ENCODE measurements around the gene ZBTB6. TPM values are rescaled to one million over a fixed set of nuclear protein-coding genes. Genes with fewer than 3 reads are reported as not detected.

Gene ZBTB6
- total RNA-seq, 1 experiment from 2014 or later: 8.5 TPM

- ChIA-PET CTCF (interaction anchor here (0.6 kb wide), 2 partner anchors 365 to 487 kb away, joined by 3 to 6 read pairs; no protein-coding TSS in a partner anchor), POLR2A (no interaction called here)
- no peak for DNase-seq (ENCODE audit: unreplicated experiment)
- Mint-ChIP-seq H3K27me3 (ENCODE audit: insufficient read depth, unreplicated experiment) (no peaks in the 10 kb centered on the region), H3K4me1 (ENCODE audit: insufficient read depth, unreplicated experiment) (no peaks in the 10 kb centered on the region), H3K36me3 (ENCODE audit: insufficient read depth, unreplicated experiment) (peaks cover 69% of the 10 kb centered on the region), H3K9me3 (ENCODE audit: unreplicated experiment) (no peaks in the 10 kb centered on the region), H3K4me3 (ENCODE audit: unreplicated experiment) (no peak overlapping the region), H3K27ac (ENCODE audit: low read depth, unreplicated experiment) (no peak overlapping the region)
- intact Hi-C loops (cut with micrococcal nuclease): no loop called here
- no peak for TF ChIP-seq CTCF (IDR thresholded peaks at IDR 0.05; ENCODE audit: unreplicated experiment)
- BruUV-seq (replicated peaks): no TSS peak
Measured at GRCh38 chr9:122863407-122863806, 49.7 kb downstream of the ZBTB6 start.

- no peaks in the 10 kb centered on the region for H3K27me3 Mint-ChIP-seq (ENCODE audit: insufficient read depth, unreplicated experiment)
- H3K4me3 Mint-ChIP-seq (ENCODE audit: unreplicated experiment): no peak overlapping the region
- no peaks in the 10 kb centered on the region for H3K4me1 Mint-ChIP-seq (ENCODE audit: insufficient read depth, unreplicated experiment)
- no peaks in the 10 kb centered on the region for H3K9me3 Mint-ChIP-seq (ENCODE audit: unreplicated experiment)
- CTCF ChIA-PET: interaction anchor here (0.6 to 0.7 kb wide), 3 partner anchors 12 to 37 kb away, joined by 3 read pairs; no protein-coding TSS in a partner anchor
- POLR2A ChIA-PET: interaction anchor here (0.6 to 0.7 kb wide), 3 partner anchors 116 to 424 kb away, joined by 3 read pairs; no protein-coding TSS in a partner anchor
- no peak overlapping the region for H3K27ac Mint-ChIP-seq (ENCODE audit: low read depth, unreplicated experiment)
- intact Hi-C loops (cut with micrococcal nuclease): no loop called here
- H3K36me3 Mint-ChIP-seq (ENCODE audit: insufficient read depth, unreplicated experiment): peaks cover 80% of the 10 kb centered on the region
- DNase-seq (ENCODE audit: unreplicated experiment): no peak
- BruUV-seq (replicated peaks): no TSS peak
- TF ChIP-seq CTCF (IDR thresholded peaks at IDR 0.05; ENCODE audit: unreplicated experiment): no peak
Measured at GRCh38 chr9:122860319-122861142, 52.6 kb downstream of the ZBTB6 start.

Other genes starting within 250 kb of the ZBTB6 start
- not detected in 2 replicates for gene OR1L3, start 238.2 kb downstream of the ZBTB6 start, total RNA-seq (2022)
- gene OR1L4, start 189.3 kb downstream of the ZBTB6 start, total RNA-seq (2022): not detected in 2 replicates
- gene OR1L6, start 171.0 kb downstream of the ZBTB6 start, total RNA-seq (2022): not detected in 2 replicates
- gene OR5C1, start 124.4 kb downstream of the ZBTB6 start, total RNA-seq (2022): not detected in 2 replicates
- gene OR1K1, start 113.2 kb downstream of the ZBTB6 start, total RNA-seq (2022): not detected in 2 replicates
- 11.1 and 11.2 TPM in 2 replicates for gene PDCL, start 84.7 kb downstream of the ZBTB6 start, total RNA-seq (2022)
- 52.4 and 59.1 TPM in 2 replicates for gene RC3H2, start 8.0 kb downstream of the ZBTB6 start, total RNA-seq (2022)
- 4.0 and 5.7 TPM in 2 replicates for gene ZBTB26, start 18.2 kb upstream of the ZBTB6 start, total RNA-seq (2022)
- gene RABGAP1, start 27.7 kb upstream of the ZBTB6 start, total RNA-seq (2022): 41.1 and 43.1 TPM in 2 replicates
- 0.37 TPM in 1 of 2 replicates, not detected in the other for gene GPR21, start 120.3 kb upstream of the ZBTB6 start, total RNA-seq (2022)

Measured in MCF 10A (cell line).